GM18907 (cell line): Measurements from ENCODE around the gene WDR35.

Experiments
- ATAC-seq: cut with Tn5 transposase; IDR thresholded peaks from one replicate; pipeline ENCODE4 v1.9.1; 2021; ENCODE audit warnings: mild to moderate bottlenecking, moderate library complexity; ENCODE audit not compliant: unreplicated experiment

Gene WDR35

GRCh38 chr2:20011276-20012031, 21.5 kb upstream of the WDR35 start:
- ATAC-seq: no peak

- ATAC-seq: no peak
Observed at GRCh38 chr2:20008703-20009102, 18.8 kb upstream of the WDR35 start.

- no peak for ATAC-seq
Observed at GRCh38 chr2:20005891-20006470, 16.1 kb upstream of the WDR35 start.

- no peak for ATAC-seq
Observed at GRCh38 chr2:20005067-20005627, 15.2 kb upstream of the WDR35 start.

GRCh38 chr2:20001361-20001863, 11.5 kb upstream of the WDR35 start:
- no peak for ATAC-seq

- ATAC-seq: no peak
Observed at GRCh38 chr2:19993731-19994130, 3.8 kb upstream of the WDR35 start.

- ATAC-seq: no peak
Observed at GRCh38 chr2:19991895-19992294, 2.0 kb upstream of the WDR35 start.

GRCh38 chr2:19990416-19990728, 467 bp upstream of the WDR35 start:
- ATAC-seq: no peak

GRCh38 chr2:19989342-19989666, 601 bp downstream of the WDR35 start:
- no peak for ATAC-seq

- no peak for ATAC-seq
Observed at GRCh38 chr2:19988600-19988999, 1.3 kb downstream of the WDR35 start.

- peak; percentile 73 for ATAC-seq
Observed at GRCh38 chr2:19987936-19988335, 2.0 kb downstream of the WDR35 start.

- ATAC-seq: no peak
Observed at GRCh38 chr2:19982268-19982667, 7.6 kb downstream of the WDR35 start.

GRCh38 chr2:19979932-19980331, 10.0 kb downstream of the WDR35 start:
- no peak for ATAC-seq

GRCh38 chr2:19973466-19973865, 16.4 kb downstream of the WDR35 start:
- ATAC-seq: no peak

GRCh38 chr2:19971691-19972090, 18.2 kb downstream of the WDR35 start:
- ATAC-seq: no peak

- ATAC-seq: no peak
Observed at GRCh38 chr2:19963386-19963785, 26.5 kb downstream of the WDR35 start.

GRCh38 chr2:19955544-19956422, 34.1 kb downstream of the WDR35 start:
- ATAC-seq: peak; percentile 90

- no peak for ATAC-seq
Observed at GRCh38 chr2:19949071-19949470, 40.8 kb downstream of the WDR35 start.

GRCh38 chr2:19947184-19947940, 42.5 kb downstream of the WDR35 start:
- ATAC-seq: no peak

GRCh38 chr2:19944205-19944845, 45.6 kb downstream of the WDR35 start:
- no peak for ATAC-seq
